Measurements from ENCODE around the gene SEC61B.
A peak's percentile ranks its signal among the peaks of the same experiment; 100 is the strongest.
"Not testable (repeated sequence)": the region's sequence is repeated elsewhere in the genome, so short reads cannot be mapped to it uniquely, and the experiment has no call there.

The SEC61B gene

GRCh38 chr9:99235926-99236634 lies 14.0 kb downstream of the SEC61B start:
- FAIRE-seq (peak; percentile 96), DNase-seq (ENCODE audit: insufficient read length, low spot score) (no peak)
- TF ChIP-seq PAX5 (IDR thresholded peaks at IDR 0.05; ENCODE audit: insufficient read depth, low read length, severe bottlenecking) (peak; percentile 10), POLR2A (IDR thresholded peaks at IDR 0.05; ENCODE audit: low read depth, low read length) (no peak), SPI1 (IDR thresholded peaks at IDR 0.05; ENCODE audit: low read depth, low read length) (peak; percentile 65), POLR2AphosphoS5 (IDR thresholded peaks at IDR 0.05; ENCODE audit: low read depth, low read length) (peak; percentile 42; the same call in 1 of the 2 replicates), TAF1 (IDR thresholded peaks at IDR 0.05; ENCODE audit: low read depth, low read length) (0 out of 2 replicates have a peak, but pooled peaks have one; percentile 32), POU2F2 (IDR thresholded peaks at IDR 0.05; ENCODE audit: low read depth, low read length) (peak; percentile 86; the same call in 1 of the 2 replicates)

GRCh38 chr9:99237356-99237755 lies 15.3 kb downstream of the SEC61B start:
- DNase-seq (ENCODE audit: insufficient read length, low spot score) (no peak), FAIRE-seq (no peak)
- TF ChIP-seq POU2F2 (IDR thresholded peaks at IDR 0.05; ENCODE audit: low read depth, low read length), result no peak
- TF ChIP-seq SPI1 (IDR thresholded peaks at IDR 0.05; ENCODE audit: low read depth, low read length), result no peak
- no peak for TF ChIP-seq PAX5 (IDR thresholded peaks at IDR 0.05; ENCODE audit: insufficient read depth, low read length, severe bottlenecking)
- TF ChIP-seq POLR2AphosphoS5 (IDR thresholded peaks at IDR 0.05; ENCODE audit: low read depth, low read length), result no peak
- TF ChIP-seq TAF1 (IDR thresholded peaks at IDR 0.05; ENCODE audit: low read depth, low read length), result no peak
- no peak for TF ChIP-seq POLR2A (IDR thresholded peaks at IDR 0.05; ENCODE audit: low read depth, low read length)

- DNase-seq (ENCODE audit: insufficient read length, low spot score); FAIRE-seq: not testable (repeated sequence)
These were observed 15.8 kb downstream of the SEC61B start for GRCh38 chr9:99237849-99238248.

- FAIRE-seq, result no peak
- TF ChIP-seq POU2F2 (IDR thresholded peaks at IDR 0.05; ENCODE audit: low read depth, low read length) (no peak), SPI1 (IDR thresholded peaks at IDR 0.05; ENCODE audit: low read depth, low read length) (no peak), TAF1 (IDR thresholded peaks at IDR 0.05; ENCODE audit: low read depth, low read length) (no peak), POLR2A (IDR thresholded peaks at IDR 0.05; ENCODE audit: low read depth, low read length) (no peak), POLR2AphosphoS5 (IDR thresholded peaks at IDR 0.05; ENCODE audit: low read depth, low read length) (no peak), PAX5 (IDR thresholded peaks at IDR 0.05; ENCODE audit: insufficient read depth, low read length, severe bottlenecking) (no peak)
- DNase-seq (ENCODE audit: insufficient read length, low spot score), result no peak
These were observed 16.2 kb downstream of the SEC61B start for GRCh38 chr9:99238331-99238730.

- no peak for DNase-seq (ENCODE audit: insufficient read length, low spot score)
- no peak for FAIRE-seq
- TF ChIP-seq PAX5 (IDR thresholded peaks at IDR 0.05; ENCODE audit: insufficient read depth, low read length, severe bottlenecking) (no peak), POLR2AphosphoS5 (IDR thresholded peaks at IDR 0.05; ENCODE audit: low read depth, low read length) (no peak), TAF1 (IDR thresholded peaks at IDR 0.05; ENCODE audit: low read depth, low read length) (no peak), POU2F2 (IDR thresholded peaks at IDR 0.05; ENCODE audit: low read depth, low read length) (no peak), POLR2A (IDR thresholded peaks at IDR 0.05; ENCODE audit: low read depth, low read length) (no peak), SPI1 (IDR thresholded peaks at IDR 0.05; ENCODE audit: low read depth, low read length) (no peak)
These were observed 17.4 kb downstream of the SEC61B start for GRCh38 chr9:99239341-99240060.

GRCh38 chr9:99241106-99241505 lies 19.0 kb downstream of the SEC61B start:
- no peak for DNase-seq (ENCODE audit: insufficient read length, low spot score)
- TF ChIP-seq POLR2AphosphoS5 (IDR thresholded peaks at IDR 0.05; ENCODE audit: low read depth, low read length) (no peak), POLR2A (IDR thresholded peaks at IDR 0.05; ENCODE audit: low read depth, low read length) (no peak), TAF1 (IDR thresholded peaks at IDR 0.05; ENCODE audit: low read depth, low read length) (no peak), PAX5 (IDR thresholded peaks at IDR 0.05; ENCODE audit: insufficient read depth, low read length, severe bottlenecking) (no peak), POU2F2 (IDR thresholded peaks at IDR 0.05; ENCODE audit: low read depth, low read length) (no peak), SPI1 (IDR thresholded peaks at IDR 0.05; ENCODE audit: low read depth, low read length) (no peak)
- FAIRE-seq, result no peak

GRCh38 chr9:99244344-99245260 lies 22.5 kb downstream of the SEC61B start:
- FAIRE-seq (peak; percentile 65), DNase-seq (ENCODE audit: insufficient read length, low spot score) (no peak)
- TF ChIP-seq POLR2A (IDR thresholded peaks at IDR 0.05; ENCODE audit: low read depth, low read length) (no peak), TAF1 (IDR thresholded peaks at IDR 0.05; ENCODE audit: low read depth, low read length) (no peak; the same call in 1 of the 2 replicates), SPI1 (IDR thresholded peaks at IDR 0.05; ENCODE audit: low read depth, low read length) (peak; percentile 95), POU2F2 (IDR thresholded peaks at IDR 0.05; ENCODE audit: low read depth, low read length) (peak; percentile 73; the same call in 1 of the 2 replicates)

- TF ChIP-seq SPI1 (IDR thresholded peaks at IDR 0.05; ENCODE audit: low read depth, low read length) (no peak), TAF1 (IDR thresholded peaks at IDR 0.05; ENCODE audit: low read depth, low read length) (no peak), POLR2A (IDR thresholded peaks at IDR 0.05; ENCODE audit: low read depth, low read length) (no peak), POU2F2 (IDR thresholded peaks at IDR 0.05; ENCODE audit: low read depth, low read length) (no peak), POLR2AphosphoS5 (IDR thresholded peaks at IDR 0.05; ENCODE audit: low read depth, low read length) (no peak), PAX5 (IDR thresholded peaks at IDR 0.05; ENCODE audit: insufficient read depth, low read length, severe bottlenecking) (no peak)
- DNase-seq (ENCODE audit: insufficient read length, low spot score), result no peak
- FAIRE-seq, result peak; percentile 76
These were observed 27.5 kb downstream of the SEC61B start for GRCh38 chr9:99249619-99250018.

- FAIRE-seq (no peak), DNase-seq (ENCODE audit: insufficient read length, low spot score) (no peak)
- TF ChIP-seq SPI1 (IDR thresholded peaks at IDR 0.05; ENCODE audit: low read depth, low read length) (no peak), POLR2AphosphoS5 (IDR thresholded peaks at IDR 0.05; ENCODE audit: low read depth, low read length) (no peak), POLR2A (IDR thresholded peaks at IDR 0.05; ENCODE audit: low read depth, low read length) (no peak), POU2F2 (IDR thresholded peaks at IDR 0.05; ENCODE audit: low read depth, low read length) (no peak), TAF1 (IDR thresholded peaks at IDR 0.05; ENCODE audit: low read depth, low read length) (no peak), PAX5 (IDR thresholded peaks at IDR 0.05; ENCODE audit: insufficient read depth, low read length, severe bottlenecking) (no peak)
These were observed 29.1 kb downstream of the SEC61B start for GRCh38 chr9:99251157-99251556.

All from GM12891 (cell line).